HEK293 (cell line): ENCODE data around the gene EFEMP2.

ENCODE experiments used
- CTCF ChIA-PET: fragments of 350-600 bp; formaldehyde crosslinking; extraction: SDS; loops from one replicate; lab custom pipeline; 2021; ENCODE audit warnings: antibody characterized with exemption; lab: Yijun Ruan, JAX
- POLR2A ChIA-PET: fragments of 300-600 bp; formaldehyde crosslinking; extraction: SDS; loops from one replicate; lab custom pipeline; 2020; ENCODE audit warnings: antibody characterized with exemption, inconsistent platforms; lab: Yijun Ruan, JAX
- H3K27ac ChIP-seq: fragments of 200-500 bp; sonication (Bioruptor generic); 2 replicates; pipeline ENCODE4 v1.5.1; 2014; ENCODE audit warnings: low read depth, low read length, control low read depth, inconsistent platforms; ENCODE audit errors: extremely low read depth
- H3K36me3 ChIP-seq, 2 experiments: fragments of 200-500 bp in 1 of 2; sonication (Bioruptor generic) in 1 of 2; 1 replicate in 1 of 2; 2 replicates in 1 of 2; pipeline ENCODE4 v1.5.1; 2014 to 2017; ENCODE audit warnings: inconsistent platforms in 2 of 2, low read length in 2 of 2; ENCODE audit not compliant: control insufficient read depth in 2 of 2, insufficient read depth in 1 of 2
- H3K4me1 ChIP-seq: fragments of 200-500 bp; sonication (Bioruptor generic); 2 replicates; pipeline ENCODE4 v1.5.1; 2014; ENCODE audit warnings: mild to moderate bottlenecking, low read length, inconsistent platforms; ENCODE audit not compliant: control insufficient read depth, insufficient read depth
- H3K4me3 ChIP-seq: 2 replicates; pipeline ENCODE4 v1.5.1; 2011; ENCODE audit warnings: low read depth, mild to moderate bottlenecking, control low read depth, low read length, moderate library complexity
- H3K9me3 ChIP-seq: fragments of 200-500 bp; sonication (Bioruptor generic); 2 replicates; pipeline ENCODE4 v1.5.1; 2014; ENCODE audit warnings: low read depth, low read length, inconsistent platforms; ENCODE audit not compliant: control insufficient read depth, insufficient read depth
- ATF2 ChIP-seq: fragments of 450-650 bp; formaldehyde crosslinking; IDR thresholded peaks from 2 replicates; pipeline ENCODE4 v1.5.1; 2016; ENCODE audit warnings: missing biosample characterization, missing genetic modification characterization, low read depth
- FEZF1 ChIP-seq: fragments of 450-650 bp; formaldehyde crosslinking; IDR thresholded peaks from 2 replicates; pipeline ENCODE4 v1.5.1; 2016; ENCODE audit warnings: missing biosample characterization, missing genetic modification characterization
- GLIS2 ChIP-seq: fragments of 450-650 bp; formaldehyde crosslinking; IDR thresholded peaks from 2 replicates; pipeline ENCODE4 v1.5.1; 2016; ENCODE audit warnings: missing biosample characterization, missing genetic modification characterization
- KLF10 ChIP-seq: fragments of 450-650 bp; IDR thresholded peaks from 2 replicates; pipeline ENCODE4 v1.5.1; 2018; ENCODE audit warnings: missing biosample characterization, mild to moderate bottlenecking, missing genetic modification characterization
- KLF16 ChIP-seq: fragments of 450-650 bp; formaldehyde crosslinking; IDR thresholded peaks from 2 replicates; pipeline ENCODE4 v1.5.1; 2017; ENCODE audit warnings: missing biosample characterization, missing genetic modification characterization
- SCRT2 ChIP-seq: fragments of 450-650 bp; formaldehyde crosslinking; IDR thresholded peaks from 2 replicates; pipeline ENCODE4 v1.5.1; 2016; ENCODE audit warnings: missing biosample characterization, missing genetic modification characterization
- ZEB2 ChIP-seq: fragments of 450-650 bp; formaldehyde crosslinking; IDR thresholded peaks from 2 replicates; pipeline ENCODE4 v1.5.1; 2016; ENCODE audit warnings: missing biosample characterization, missing genetic modification characterization
- ZFHX2 ChIP-seq: fragments of 450-650 bp; formaldehyde crosslinking; conservative IDR thresholded peaks from 2 replicates; pipeline ENCODE4 v1.5.1; 2016; ENCODE audit warnings: missing biosample characterization, missing genetic modification characterization
- ZFP41 ChIP-seq: fragments of 450-650 bp; formaldehyde crosslinking; IDR thresholded peaks from 2 replicates; pipeline ENCODE4 v1.5.1; 2016; ENCODE audit warnings: missing biosample characterization, missing genetic modification characterization, borderline replicate concordance
- ZNF146 ChIP-seq: fragments of 450-650 bp; formaldehyde crosslinking; IDR thresholded peaks from 2 replicates; pipeline ENCODE4 v1.5.1; 2016; ENCODE audit warnings: missing biosample characterization, missing genetic modification characterization
- ZNF175 ChIP-seq: fragments of 450-650 bp; formaldehyde crosslinking; IDR thresholded peaks from 2 replicates; pipeline ENCODE4 v1.5.1; 2016; ENCODE audit warnings: missing biosample characterization, missing genetic modification characterization
- ZNF184 ChIP-seq: fragments of 450-650 bp; IDR thresholded peaks from 2 replicates; pipeline ENCODE4 v1.5.1; 2018; ENCODE audit warnings: missing biosample characterization, mild to moderate bottlenecking, missing genetic modification characterization
- ZNF19 ChIP-seq: fragments of 450-650 bp; formaldehyde crosslinking; IDR thresholded peaks from 2 replicates; pipeline ENCODE4; 2016; ENCODE audit warnings: missing biosample characterization, missing genetic modification characterization, low read depth
- ZNF202 ChIP-seq: fragments of 450-650 bp; formaldehyde crosslinking; IDR thresholded peaks from 2 replicates; pipeline ENCODE4 v1.5.1; 2016; ENCODE audit warnings: missing biosample characterization, missing genetic modification characterization, borderline replicate concordance
- ZNF335 ChIP-seq: fragments of 450-650 bp; formaldehyde crosslinking; conservative IDR thresholded peaks from 2 replicates; pipeline ENCODE4 v1.5.1; 2016; ENCODE audit warnings: missing biosample characterization, missing genetic modification characterization
- ZNF423 ChIP-seq: fragments of 450-650 bp; formaldehyde crosslinking; IDR thresholded peaks from 2 replicates; pipeline ENCODE4 v1.5.1; 2016; ENCODE audit warnings: missing biosample characterization, missing genetic modification characterization
- ZNF513 ChIP-seq: fragments of 450-650 bp; IDR thresholded peaks from 2 replicates; pipeline ENCODE4 v1.5.1; 2018; ENCODE audit warnings: missing biosample characterization, missing genetic modification characterization
- ZNF549 ChIP-seq: fragments of 450-650 bp; IDR thresholded peaks from 2 replicates; pipeline ENCODE4 v1.5.1; 2018; ENCODE audit warnings: missing biosample characterization, missing genetic modification characterization, mild to moderate bottlenecking, inconsistent platforms, moderate library complexity
- TF ChIP-seq, protein P1 (sequence below): sonication (generic); formaldehyde crosslinking; IDR thresholded peaks from 2 replicates; pipeline ENCODE4 v1.8.1; 2022; ENCODE audit warnings: mild to moderate bottlenecking, moderate library complexity, missing genetic modification reagents
- TF ChIP-seq, protein P2 (sequence below): fragments of 450-650 bp; formaldehyde crosslinking; IDR thresholded peaks from 2 replicates; pipeline ENCODE4 v1.5.1; 2017; ENCODE audit warnings: missing biosample characterization, missing genetic modification characterization
- TF ChIP-seq, protein P3 (sequence below): fragments of 450-650 bp; formaldehyde crosslinking; optimal IDR thresholded peaks from 2 replicates; pipeline ENCODE3; 2016; ENCODE audit warnings: missing biosample characterization, mild to moderate bottlenecking, missing genetic modification characterization
- TF ChIP-seq, protein P4 (sequence below): fragments of 450-650 bp; formaldehyde crosslinking; IDR thresholded peaks from 2 replicates; pipeline ENCODE4 v1.5.1; 2016; ENCODE audit warnings: missing biosample characterization, missing genetic modification characterization

Gene EFEMP2

DNA sequence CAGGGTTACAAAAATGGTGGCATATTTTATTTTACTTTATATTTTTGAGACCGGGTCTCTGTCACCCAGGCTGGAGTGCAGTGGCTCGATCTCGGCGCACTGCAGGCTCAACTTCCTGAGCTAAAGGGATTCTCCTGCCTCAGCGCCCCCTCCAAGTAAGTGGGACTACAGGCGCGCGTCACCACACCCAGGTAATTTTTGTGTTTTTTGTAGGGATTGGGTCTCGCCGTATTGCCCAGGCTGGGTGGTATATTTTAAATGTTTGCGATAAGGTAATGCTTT is 28.2 kb upstream of the EFEMP2 start:
- Histone ChIP-seq H3K9me3 (no peaks in the 10 kb centered on the region), H3K36me3 (peaks cover 0 to 3% of the 10 kb centered on the region in 2 experiments; a peak in 1 of 3 replicates), H3K4me3 (no peak overlapping the region), H3K27ac (no peak overlapping the region), H3K4me1 (no peaks in the 10 kb centered on the region)
- ChIA-PET POLR2A (interaction anchor here (0.7 to 4.9 kb wide), 5 partner anchors 11 to 43 kb away, joined by 3 to 74 read pairs (median 5); partner anchors contain the start of genes CCDC85B and FIBP), CTCF (interaction anchor here (0.6 to 3.8 kb wide), 6 partner anchors 11 to 302 kb away, joined by 4 to 40 read pairs (median 6); partner anchors contain the start of genes CCDC85B and FIBP)
- TF ChIP-seq ZNF184 (tag by site-specific recombination), result no peak
- no peak for TF ChIP-seq ZNF335 (tag by site-specific recombination)
- no peak for TF ChIP-seq FEZF1 (tag by site-specific recombination)
- TF ChIP-seq ZNF175, result no peak
- TF ChIP-seq KLF10 (tag by site-specific recombination), result no peak
- TF ChIP-seq, protein P1, sequence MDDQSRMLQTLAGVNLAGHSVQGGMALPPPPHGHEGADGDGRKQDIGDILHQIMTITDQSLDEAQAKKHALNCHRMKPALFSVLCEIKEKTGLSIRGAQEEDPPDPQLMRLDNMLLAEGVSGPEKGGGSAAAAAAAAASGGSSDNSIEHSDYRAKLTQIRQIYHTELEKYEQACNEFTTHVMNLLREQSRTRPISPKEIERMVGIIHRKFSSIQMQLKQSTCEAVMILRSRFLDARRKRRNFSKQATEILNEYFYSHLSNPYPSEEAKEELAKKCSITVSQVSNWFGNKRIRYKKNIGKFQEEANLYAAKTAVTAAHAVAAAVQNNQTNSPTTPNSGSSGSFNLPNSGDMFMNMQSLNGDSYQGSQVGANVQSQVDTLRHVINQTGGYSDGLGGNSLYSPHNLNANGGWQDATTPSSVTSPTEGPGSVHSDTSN, result no peak
- TF ChIP-seq, protein P2, sequence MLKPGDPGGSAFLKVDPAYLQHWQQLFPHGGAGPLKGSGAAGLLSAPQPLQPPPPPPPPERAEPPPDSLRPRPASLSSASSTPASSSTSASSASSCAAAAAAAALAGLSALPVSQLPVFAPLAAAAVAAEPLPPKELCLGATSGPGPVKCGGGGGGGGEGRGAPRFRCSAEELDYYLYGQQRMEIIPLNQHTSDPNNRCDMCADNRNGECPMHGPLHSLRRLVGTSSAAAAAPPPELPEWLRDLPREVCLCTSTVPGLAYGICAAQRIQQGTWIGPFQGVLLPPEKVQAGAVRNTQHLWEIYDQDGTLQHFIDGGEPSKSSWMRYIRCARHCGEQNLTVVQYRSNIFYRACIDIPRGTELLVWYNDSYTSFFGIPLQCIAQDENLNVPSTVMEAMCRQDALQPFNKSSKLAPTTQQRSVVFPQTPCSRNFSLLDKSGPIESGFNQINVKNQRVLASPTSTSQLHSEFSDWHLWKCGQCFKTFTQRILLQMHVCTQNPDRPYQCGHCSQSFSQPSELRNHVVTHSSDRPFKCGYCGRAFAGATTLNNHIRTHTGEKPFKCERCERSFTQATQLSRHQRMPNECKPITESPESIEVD (tag by site-specific recombination), result no peak
- no peak for TF ChIP-seq ZEB2 (tag by site-specific recombination)
- no peak for TF ChIP-seq ZFP41 (tag by site-specific recombination)
- no peak for TF ChIP-seq ZNF423 (tag by site-specific recombination)
- no peak for TF ChIP-seq ATF2
- TF ChIP-seq, protein P3, sequence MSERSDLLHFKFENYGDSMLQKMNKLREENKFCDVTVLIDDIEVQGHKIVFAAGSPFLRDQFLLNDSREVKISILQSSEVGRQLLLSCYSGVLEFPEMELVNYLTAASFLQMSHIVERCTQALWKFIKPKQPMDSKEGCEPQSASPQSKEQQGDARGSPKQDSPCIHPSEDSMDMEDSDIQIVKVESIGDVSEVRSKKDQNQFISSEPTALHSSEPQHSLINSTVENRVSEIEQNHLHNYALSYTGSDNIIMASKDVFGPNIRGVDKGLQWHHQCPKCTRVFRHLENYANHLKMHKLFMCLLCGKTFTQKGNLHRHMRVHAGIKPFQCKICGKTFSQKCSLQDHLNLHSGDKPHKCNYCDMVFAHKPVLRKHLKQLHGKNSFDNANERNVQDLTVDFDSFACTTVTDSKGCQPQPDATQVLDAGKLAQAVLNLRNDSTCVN, result no peak
- no peak for TF ChIP-seq ZNF549 (tag by site-specific recombination)
- TF ChIP-seq, protein P4, sequence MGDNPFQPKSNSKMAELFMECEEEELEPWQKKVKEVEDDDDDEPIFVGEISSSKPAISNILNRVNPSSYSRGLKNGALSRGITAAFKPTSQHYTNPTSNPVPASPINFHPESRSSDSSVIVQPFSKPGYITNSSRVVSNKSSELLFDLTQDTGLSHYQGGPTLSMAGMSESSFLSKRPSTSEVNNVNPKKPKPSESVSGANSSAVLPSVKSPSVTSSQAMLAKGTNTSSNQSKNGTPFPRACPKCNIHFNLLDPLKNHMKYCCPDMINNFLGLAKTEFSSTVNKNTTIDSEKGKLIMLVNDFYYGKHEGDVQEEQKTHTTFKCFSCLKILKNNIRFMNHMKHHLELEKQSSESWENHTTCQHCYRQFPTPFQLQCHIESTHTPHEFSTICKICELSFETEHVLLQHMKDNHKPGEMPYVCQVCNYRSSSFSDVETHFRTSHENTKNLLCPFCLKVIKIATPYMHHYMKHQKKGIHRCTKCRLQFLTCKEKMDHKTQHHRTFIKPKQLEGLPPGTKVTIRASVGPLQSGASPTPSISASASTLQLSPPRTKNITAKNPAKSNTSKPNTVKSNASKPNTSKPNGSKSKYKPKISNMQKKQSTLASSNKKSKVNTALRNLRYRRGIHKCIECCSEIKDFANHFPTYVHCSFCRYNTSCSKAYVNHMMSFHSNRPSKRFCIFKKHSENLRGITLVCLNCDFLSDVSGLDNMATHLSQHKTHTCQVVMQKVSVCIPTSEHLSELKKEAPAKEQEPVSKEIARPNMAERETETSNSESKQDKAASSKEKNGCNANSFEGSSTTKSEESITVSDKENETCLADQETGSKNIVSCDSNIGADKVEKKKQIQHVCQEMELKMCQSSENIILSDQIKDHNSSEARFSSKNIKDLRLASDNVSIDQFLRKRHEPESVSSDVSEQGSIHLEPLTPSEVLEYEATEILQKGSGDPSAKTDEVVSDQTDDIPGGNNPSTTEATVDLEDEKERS (tag by site-specific recombination), result no peak

- Histone ChIP-seq H3K4me3 (peak within 1 kb of the TSS; percentile 62), H3K27ac (peak within 1 kb of the TSS; percentile 25; the same call in 1 of the 2 replicates), H3K36me3 (peaks cover 0 to 3% of the 10 kb centered on the region in 2 experiments; a peak in 1 of 3 replicates), H3K9me3 (no peaks in the 10 kb centered on the region), H3K4me1 (no peaks in the 10 kb centered on the region)
- ChIA-PET POLR2A (interaction anchor here (0.7 to 4.9 kb wide), 4 partner anchors 10 to 41 kb away, joined by 3 to 74 read pairs (median 6); partner anchors contain the start of genes CCDC85B and FIBP), CTCF (interaction anchor here (0.6 to 3.8 kb wide), 4 partner anchors 11 to 102 kb away, joined by 4 to 40 read pairs (median 18); partner anchors contain the start of genes CCDC85B and FIBP)
- TF ChIP-seq ZFHX2 (tag by site-specific recombination) (0 out of 2 replicates have a peak, but pooled peaks have one; percentile 51), KLF16 (tag by site-specific recombination) (peak; percentile 76), ZNF202 (tag by site-specific recombination) (no peak), ZEB2 (tag by site-specific recombination) (peak; percentile 65; the same call in 1 of the 2 replicates), SCRT2 (no peak), ZNF146 (tag by site-specific recombination) (no peak), ZNF19 (no peak), GLIS2 (tag by site-specific recombination) (peak; percentile 82), ZNF513 (tag by site-specific recombination) (no peak)
Measured at GRCh38 chr11:65900125-65900898, 27.7 kb upstream of the EFEMP2 start, which contains the start of gene FOSL1. Gene FOSL1, minus strand, starts transcription at chr11:65900388. Its CDS starts 49 bp downstream, at chr11:65900339.
